Naive thymus-derived CD8-positive, alpha-beta T cell (primary cell): ENCODE data around the gene GALNT18. TPM values are rescaled to one million over a fixed set of nuclear protein-coding genes. Genes with fewer than 3 reads are reported as not detected.
A peak's percentile ranks its signal among the peaks of the same experiment; 100 is the strongest.

Experiments
- ATAC-seq, 2 donors: fragments of 150-1000 bp; cut with Tn5 transposase in 1 of 2; sonication (Bioruptor Pico), chemical (Tn5 transposase) in 1 of 2; 1 replicate in 1 of 2; 2 replicates in 1 of 2; pipeline ENCODE4 v1.10.0; 2021; ENCODE audit warnings: mild to moderate bottlenecking in 2 of 2, moderate library complexity in 2 of 2
- POLR2A ChIA-PET: fragments of 350-600 bp; sonication (Branson Sonifier 250); formaldehyde crosslinking; loops from one replicate; lab custom pipeline; 2021; ENCODE audit warnings: antibody characterized with exemption; lab: Charles Lee
- DNase-seq, 10 donors: peaks; one replicate each; pipeline versions ENCODE4 v3.0.0 to v3.0.0-alpha.2; 2020 to 2022
- H3K27ac Mint-ChIP-seq, 10 donors: one replicate each; pipeline ENCODE4 v1.8.0; 2020 to 2022; ENCODE audit warnings: mild to moderate bottlenecking in 10 of 10, mixed read lengths in 10 of 10, moderate library complexity in 4 of 10, inconsistent platforms in 1 of 10
- H3K27me3 Mint-ChIP-seq, 5 donors: one replicate each; pipeline ENCODE4 v1.8.0; 2021 to 2022; ENCODE audit warnings: mixed read lengths in 5 of 5
- H3K36me3 Mint-ChIP-seq, 3 donors: one replicate each; pipeline ENCODE4 v1.8.0; 2020 to 2022; ENCODE audit warnings: mixed read lengths in 3 of 3, mild to moderate bottlenecking in 2 of 3, inconsistent platforms in 1 of 3
- H3K4me1 Mint-ChIP-seq, 4 donors: one replicate each; pipeline ENCODE4 v1.8.0; 2021 to 2022; ENCODE audit warnings: mixed read lengths in 4 of 4
- H3K4me3 Mint-ChIP-seq, 10 donors: one replicate each; pipeline ENCODE4 v1.8.0; 2020 to 2022; ENCODE audit warnings: mild to moderate bottlenecking in 10 of 10, mixed read lengths in 10 of 10, moderate library complexity in 6 of 10, inconsistent platforms in 1 of 10
- H3K9me3 Mint-ChIP-seq, 9 donors: one replicate each; pipeline ENCODE4 v1.8.0; 2020 to 2022; ENCODE audit warnings: mixed read lengths in 9 of 9, mild to moderate bottlenecking in 3 of 9, inconsistent platforms in 1 of 9, moderate library complexity in 1 of 9
- polyA plus RNA-seq, 3 donors: library from polyadenylated mRNA; unstranded; fragments of 300-500 nt; fragmentation: Illumina TruSeq; gene quantifications; one replicate each; pipeline ENCODE4 v1.2.3, GENCODE V29; 2021
- total RNA-seq, 8 experiments: library from RNA in 2 of 8; stranded (reverse) in 2 of 8; gene quantifications; one replicate each; pipeline ENCODE4 v1.2.3 and lab custom pipeline; 2021 to 2026

GALNT18 gene
- total and polyA plus RNA-seq, 5 experiments from 2014 or later: not detected

DNA sequence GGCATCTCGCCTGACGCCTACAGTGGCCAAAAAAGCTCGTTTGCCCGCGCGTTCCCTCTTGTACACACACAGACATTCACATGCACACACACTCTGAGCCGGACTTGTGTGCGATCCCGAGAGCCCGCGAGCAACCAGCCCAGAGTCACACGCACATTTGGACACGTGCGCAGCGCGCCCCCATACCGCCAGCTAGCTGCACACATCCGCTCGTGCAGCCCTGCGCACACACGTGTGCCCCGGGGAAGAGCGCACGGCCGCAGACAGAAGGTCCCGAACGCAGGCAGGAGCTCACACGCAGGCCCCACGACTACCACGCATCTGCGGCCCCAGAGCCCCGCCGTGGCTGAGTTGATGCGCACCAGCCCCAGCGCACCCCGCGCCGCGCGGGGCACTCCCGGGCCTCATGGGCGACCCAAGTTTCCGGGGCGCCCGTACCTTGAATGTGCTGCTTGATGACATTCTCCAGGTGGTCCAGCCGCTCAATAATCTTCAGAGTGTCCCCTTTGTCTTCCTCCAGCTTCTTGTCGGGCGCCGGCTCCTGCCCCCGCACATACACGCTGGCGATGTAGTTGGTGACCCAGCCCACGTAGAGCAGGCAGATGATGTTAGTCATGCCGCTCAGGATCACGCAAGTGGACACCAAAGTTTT is 758 bp downstream of the GALNT18 start:
- POLR2A ChIA-PET: no interaction called here
- DNase-seq (no peak), ATAC-seq (peak; percentile 18 to 33)
- Mint-ChIP-seq H3K27ac (no peak overlapping the region), H3K4me3 (peak overlapping the region; percentile 7 to 75 (median 57)), H3K27me3 (peaks cover 16 to 42% (median 37%) of the 10 kb centered on the region in 5 donors), H3K9me3 (no peaks in the 10 kb centered on the region), H3K4me1 (peaks cover 0 to 16% (median 9%) of the 10 kb centered on the region in 4 donors), H3K36me3 (no peaks in the 10 kb centered on the region)

- Mint-ChIP-seq H3K9me3 (no peaks in the 10 kb centered on the region), H3K27ac (no peak overlapping the region), H3K36me3 (no peaks in the 10 kb centered on the region), H3K27me3 (peaks cover 17 to 41% (median 35%) of the 10 kb centered on the region in 5 donors), H3K4me3 (peak overlapping the region in 5 of 10 donors; percentile 50 to 75 (median 68)), H3K4me1 (peaks cover 0 to 16% (median 9%) of the 10 kb centered on the region in 4 donors)
- POLR2A ChIA-PET: no interaction called here
- no peak for ATAC-seq
- no peak for DNase-seq
Measured at GRCh38 chr11:11620173-11620920, 1.5 kb downstream of the GALNT18 start.

- POLR2A ChIA-PET: no interaction called here
- no peaks in the 10 kb centered on the region for H3K9me3 Mint-ChIP-seq
- DNase-seq (no peak), ATAC-seq (no peak)
- H3K4me3 Mint-ChIP-seq: peak overlapping the region in 1 of 10 donors; percentile 19
- H3K27me3 Mint-ChIP-seq: peaks cover 17 to 37% (median 35%) of the 10 kb centered on the region in 5 donors
- H3K27ac Mint-ChIP-seq: no peak overlapping the region
- H3K4me1 Mint-ChIP-seq: peaks cover 0 to 16% (median 9%) of the 10 kb centered on the region in 4 donors
- H3K36me3 Mint-ChIP-seq: no peaks in the 10 kb centered on the region
Measured at GRCh38 chr11:11618973-11619435, 2.8 kb downstream of the GALNT18 start.

- Mint-ChIP-seq H3K4me3 (no peak overlapping the region), H3K27ac (no peak overlapping the region), H3K27me3 (peaks cover 12 to 51% (median 37%) of the 10 kb centered on the region in 5 donors), H3K36me3 (no peaks in the 10 kb centered on the region), H3K4me1 (peaks cover 0 to 7% (median 1%) of the 10 kb centered on the region in 4 donors), H3K9me3 (peaks cover 0 to 3% (median 0%) of the 10 kb centered on the region in 9 donors)
- POLR2A ChIA-PET: no interaction called here
- DNase-seq: no peak
- ATAC-seq: no peak
Measured at GRCh38 chr11:11615086-11615485, 6.7 kb downstream of the GALNT18 start.

DNA sequence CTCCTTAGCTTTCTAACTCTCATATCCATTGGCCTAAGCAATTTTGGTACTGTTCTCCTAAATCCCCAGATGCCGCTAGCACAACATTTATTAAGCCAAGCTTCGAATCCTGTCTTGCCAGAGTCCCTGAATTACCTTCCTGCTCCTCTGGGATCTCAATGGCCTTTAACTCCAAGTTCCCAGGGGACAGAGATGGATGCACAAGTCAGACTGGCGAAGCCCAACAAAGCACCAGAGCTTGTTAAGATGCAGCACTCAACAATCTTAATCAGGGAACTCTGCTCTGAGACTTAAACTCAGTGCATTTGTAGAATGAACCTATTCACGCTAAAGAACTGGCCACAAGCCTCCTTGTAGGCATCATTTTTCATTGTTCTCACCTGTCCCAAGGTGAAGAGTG is 9.4 kb downstream of the GALNT18 start:
- DNase-seq (no peak), ATAC-seq (no peak)
- Mint-ChIP-seq H3K9me3 (peaks cover 0 to 3% (median 0%) of the 10 kb centered on the region in 9 donors), H3K36me3 (no peaks in the 10 kb centered on the region), H3K4me1 (peaks cover 0 to 11% (median 2%) of the 10 kb centered on the region in 4 donors), H3K27me3 (peaks cover 3 to 33% (median 19%) of the 10 kb centered on the region in 5 donors), H3K27ac (no peak overlapping the region), H3K4me3 (no peak overlapping the region)
- POLR2A ChIA-PET: no interaction called here

GRCh38 chr11:11611381-11611780 is 10.4 kb downstream of the GALNT18 start:
- Mint-ChIP-seq H3K4me1 (peaks cover 0 to 11% (median 2%) of the 10 kb centered on the region in 4 donors), H3K4me3 (no peak overlapping the region), H3K36me3 (no peaks in the 10 kb centered on the region), H3K27me3 (peaks cover 2 to 31% (median 19%) of the 10 kb centered on the region in 5 donors), H3K9me3 (peaks cover 0 to 3% (median 0%) of the 10 kb centered on the region in 9 donors), H3K27ac (no peak overlapping the region)
- DNase-seq (no peak), ATAC-seq (no peak)
- POLR2A ChIA-PET: no interaction called here

DNA sequence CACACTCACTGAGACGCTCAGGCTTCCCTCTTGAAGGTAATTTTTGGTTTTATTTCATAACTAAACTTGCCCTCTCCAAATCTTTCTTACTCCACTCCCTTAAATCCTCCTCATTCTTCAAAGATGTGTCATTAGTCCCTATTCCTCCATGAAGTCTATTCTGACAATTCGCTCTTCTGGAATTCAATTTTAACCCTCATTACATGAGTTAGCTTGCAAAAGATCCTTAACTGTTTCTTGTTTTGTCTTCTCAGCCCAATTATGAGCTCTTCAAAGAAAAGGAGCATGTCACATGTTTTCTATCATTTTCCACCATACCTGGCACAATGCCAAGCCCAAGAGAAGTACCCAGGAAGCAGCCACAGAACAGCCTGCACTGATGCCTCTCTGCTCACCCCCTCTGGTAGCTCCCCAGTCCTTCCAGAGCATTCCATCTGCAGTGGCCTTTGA is 13.0 kb downstream of the GALNT18 start:
- ATAC-seq: no peak
- Mint-ChIP-seq H3K36me3 (no peaks in the 10 kb centered on the region), H3K27ac (no peak overlapping the region), H3K27me3 (peaks cover 0 to 43% (median 16%) of the 10 kb centered on the region in 5 donors), H3K4me3 (no peak overlapping the region), H3K4me1 (peaks cover 0 to 11% (median 2%) of the 10 kb centered on the region in 4 donors), H3K9me3 (peaks cover 0 to 3% (median 0%) of the 10 kb centered on the region in 9 donors)
- POLR2A ChIA-PET: no interaction called here
- DNase-seq: no peak

DNA sequence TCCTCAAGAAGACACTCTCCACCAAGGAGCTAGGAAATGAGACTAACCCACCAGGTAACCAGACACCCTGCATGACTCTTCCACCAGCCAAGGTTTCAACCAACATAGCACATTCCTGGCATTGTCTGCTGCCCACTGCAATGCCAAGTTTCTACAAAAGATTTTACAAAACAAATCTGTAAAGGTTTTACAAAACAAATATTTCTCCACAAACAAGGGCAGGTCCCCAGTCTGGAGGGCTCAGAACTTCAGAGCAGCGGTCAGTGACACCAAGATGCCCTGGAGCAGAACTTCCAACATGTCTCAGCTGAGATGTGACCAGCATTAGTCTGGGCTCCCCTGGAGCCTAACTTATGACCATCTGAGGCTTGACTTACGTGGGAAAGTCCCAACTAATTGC is 14.0 kb downstream of the GALNT18 start:
- Mint-ChIP-seq H3K9me3 (peaks cover 0 to 3% (median 0%) of the 10 kb centered on the region in 9 donors), H3K4me1 (peaks cover 0 to 11% (median 2%) of the 10 kb centered on the region in 4 donors), H3K27ac (no peak overlapping the region), H3K4me3 (no peak overlapping the region), H3K36me3 (no peaks in the 10 kb centered on the region), H3K27me3 (peaks cover 0 to 39% (median 14%) of the 10 kb centered on the region in 5 donors)
- ATAC-seq (no peak), DNase-seq (no peak)
- POLR2A ChIA-PET: no interaction called here

DNA sequence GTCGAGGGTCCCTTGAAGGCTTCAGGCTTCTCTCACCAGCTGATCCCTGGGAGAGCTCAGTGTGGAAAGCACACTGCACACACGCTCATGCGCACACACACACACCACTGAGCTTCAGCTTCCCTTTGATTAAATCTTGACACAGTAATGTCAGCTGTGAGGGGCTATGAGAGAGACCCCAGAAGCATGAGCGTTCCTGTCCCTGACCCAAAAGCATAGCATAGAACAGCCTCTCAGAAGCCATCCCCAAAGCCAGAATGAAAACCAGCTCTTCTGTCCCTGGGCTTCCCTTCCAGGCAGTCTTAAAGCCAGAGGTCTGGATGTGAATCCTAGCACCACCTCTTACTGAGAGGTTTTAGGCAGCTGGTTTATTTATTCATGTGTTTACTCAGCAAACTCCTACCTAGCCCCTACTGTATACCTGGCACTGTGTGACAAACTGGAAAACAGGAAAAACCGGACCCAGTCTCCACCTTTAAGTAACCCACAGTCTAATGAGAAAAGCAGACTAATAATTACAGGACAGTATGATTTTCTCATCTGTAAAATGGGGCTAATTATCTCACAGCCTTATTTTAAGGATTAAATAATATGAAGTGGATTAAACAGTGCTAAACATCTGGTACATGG is 15.9 kb downstream of the GALNT18 start:
- H3K27ac Mint-ChIP-seq: no peak overlapping the region
- DNase-seq (no peak), ATAC-seq (no peak)
- POLR2A ChIA-PET: no interaction called here
- peaks cover 0 to 23% (median 17%) of the 10 kb centered on the region in 5 donors for H3K27me3 Mint-ChIP-seq
- no peak overlapping the region for H3K4me3 Mint-ChIP-seq
- H3K9me3 Mint-ChIP-seq: peaks cover 0 to 17% (median 4%) of the 10 kb centered on the region in 9 donors
- peaks cover 0 to 11% (median 2%) of the 10 kb centered on the region in 4 donors for H3K4me1 Mint-ChIP-seq
- peaks cover 0 to 6% (median 0%) of the 10 kb centered on the region in 3 donors for H3K36me3 Mint-ChIP-seq

- no peak overlapping the region for H3K27ac Mint-ChIP-seq
- POLR2A ChIA-PET: no interaction called here
- ATAC-seq (no peak), DNase-seq (no peak)
- peaks cover 0 to 22% (median 4%) of the 10 kb centered on the region in 9 donors for H3K9me3 Mint-ChIP-seq
- peaks cover 0 to 20% (median 9%) of the 10 kb centered on the region in 5 donors for H3K27me3 Mint-ChIP-seq
- peaks cover 0 to 11% (median 2%) of the 10 kb centered on the region in 4 donors for H3K4me1 Mint-ChIP-seq
- H3K4me3 Mint-ChIP-seq: no peak overlapping the region
- H3K36me3 Mint-ChIP-seq: peaks cover 0 to 6% (median 0%) of the 10 kb centered on the region in 3 donors
Measured at GRCh38 chr11:11605181-11605580, 16.6 kb downstream of the GALNT18 start.

DNA sequence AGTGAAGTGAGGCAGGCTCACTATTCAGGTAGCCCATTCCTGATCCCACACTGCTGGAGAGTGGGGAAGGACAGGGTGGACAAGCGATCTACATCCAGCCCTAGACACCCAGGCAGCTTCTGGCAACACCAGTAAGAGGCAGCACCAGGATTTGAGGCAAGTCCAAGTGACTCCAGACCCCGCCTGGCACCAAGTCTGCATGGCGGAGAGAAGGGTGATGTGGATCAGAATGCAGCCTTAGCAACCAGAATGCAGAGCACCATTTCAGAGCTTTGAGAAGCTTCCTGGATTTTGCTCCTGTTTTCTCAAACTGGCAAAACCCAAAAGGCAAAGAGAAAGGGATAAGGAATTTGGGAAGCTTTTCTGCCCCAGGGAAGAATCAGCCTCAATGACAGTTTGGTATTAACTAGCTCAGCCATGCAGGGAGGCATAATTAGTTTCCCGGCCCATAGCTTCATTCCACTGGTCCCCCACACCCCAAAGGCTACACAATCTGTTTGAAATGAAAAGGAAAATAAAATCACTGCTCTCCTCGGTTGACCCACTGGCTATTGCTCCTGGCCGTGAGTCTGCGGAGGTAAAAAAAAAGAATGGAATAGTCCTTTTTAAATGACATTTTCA is 17.3 kb downstream of the GALNT18 start:
- POLR2A ChIA-PET: no interaction called here
- ATAC-seq: no peak
- Mint-ChIP-seq H3K36me3 (peaks cover 0 to 6% (median 0%) of the 10 kb centered on the region in 3 donors), H3K4me1 (peaks cover 0 to 9% (median 2%) of the 10 kb centered on the region in 4 donors), H3K4me3 (no peak overlapping the region), H3K27me3 (peaks cover 0 to 17% (median 9%) of the 10 kb centered on the region in 5 donors), H3K27ac (no peak overlapping the region), H3K9me3 (peaks cover 0 to 22% (median 4%) of the 10 kb centered on the region in 9 donors)
- no peak for DNase-seq

DNA sequence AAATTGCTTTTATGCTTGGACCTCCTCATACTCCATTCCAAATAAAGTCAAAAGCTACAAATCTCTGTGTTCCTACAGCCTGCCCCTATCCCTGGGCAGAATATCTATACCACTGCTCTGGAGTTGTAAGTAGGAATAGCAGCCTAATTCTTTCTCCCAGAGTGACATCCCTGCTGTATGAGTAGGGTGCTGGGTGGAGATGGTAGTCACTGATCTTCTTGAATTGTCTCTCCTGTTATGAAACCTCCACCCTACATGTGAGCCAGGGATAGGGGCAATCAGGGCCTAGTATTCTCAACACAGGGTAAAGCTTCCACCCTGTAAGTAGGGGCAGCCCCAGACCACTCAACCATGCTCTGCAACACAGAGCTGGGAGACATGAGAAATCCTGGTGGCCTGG is 19.8 kb downstream of the GALNT18 start:
- H3K9me3 Mint-ChIP-seq: peaks cover 0 to 22% (median 4%) of the 10 kb centered on the region in 9 donors

More for the DNA sequence above, 19.8 kb downstream of the GALNT18 start:
- no peaks in the 10 kb centered on the region for H3K4me1 Mint-ChIP-seq
- H3K36me3 Mint-ChIP-seq: peaks cover 0 to 6% (median 0%) of the 10 kb centered on the region in 3 donors
- DNase-seq: no peak
- no peak overlapping the region for H3K4me3 Mint-ChIP-seq
- ATAC-seq: no peak
- H3K27ac Mint-ChIP-seq: peak overlapping the region in 1 of 10 donors; percentile 26
- peaks cover 0 to 12% (median 9%) of the 10 kb centered on the region in 5 donors for H3K27me3 Mint-ChIP-seq
- POLR2A ChIA-PET: no interaction called here
